Endothelial cell of umbilical vein (primary cell): ENCODE results near the gene SARNP. TPM values are rescaled to one million over a fixed set of nuclear protein-coding genes. Genes with fewer than 3 reads are reported as not detected.
"Not testable (repeated sequence)": the region's sequence is repeated elsewhere in the genome, so short reads cannot be mapped to it uniquely, and the experiment has no call there.

Experiments used
- BruUV-seq: library from RNA; stranded (reverse); fragments of 400-500 nt; replicated peaks from 2 replicates; lab custom pipeline; 2021; lab: Mats Ljungman, UMichigan
- CTCF ChIA-PET: fragments of 300-600, 350-600 bp; sonication (Branson Sonifier 250); formaldehyde crosslinking; loops from one replicate; lab custom pipeline; 2021; ENCODE audit warnings: antibody characterized with exemption, inconsistent platforms; lab: Charles Lee
- POLR2A ChIA-PET: fragments of 300-600, 350-600 bp; sonication (Branson Sonifier 250); formaldehyde crosslinking; loops from one replicate; lab custom pipeline; 2021; ENCODE audit warnings: antibody characterized with exemption, inconsistent platforms; lab: Charles Lee
- DNase-seq: peaks from one replicate; pipeline ENCODE4 v3.0.0-alpha.2; 2011; ENCODE audit warnings: low read depth, low spot score
- FAIRE-seq: peaks from 2 replicates; lab custom pipeline; 2011; peaks lifted over from hg19 to GRCh38; lab: Jason Lieb, UNC
- H2AFZ ChIP-seq: 2 replicates; pipeline ENCODE4 v1.6.0; 2012; ENCODE audit warnings: low read depth, low read length, control low read depth, inconsistent platforms
- H3K27ac ChIP-seq: 2 replicates; pipeline ENCODE4 v1.5.1; 2011; ENCODE audit warnings: low read depth, mild to moderate bottlenecking, control low read depth, low read length, moderate library complexity; ENCODE audit not compliant: insufficient read depth
- H3K27me3 ChIP-seq, 2 experiments: 2 replicates each; pipeline versions ENCODE4 v1.6.0 to v1.6.1; 2011; ENCODE audit warnings: low read length in 2 of 2, mixed read lengths in 1 of 2; ENCODE audit not compliant: control insufficient read depth in 2 of 2, insufficient read depth in 2 of 2
- H3K36me3 ChIP-seq, 2 experiments: 2 replicates in 1 of 2; 3 replicates in 1 of 2; pipeline ENCODE4 v1.5.1; 2011; ENCODE audit warnings: low read length in 2 of 2, mild to moderate bottlenecking in 1 of 2, moderate library complexity in 1 of 2; ENCODE audit not compliant: control insufficient read depth in 2 of 2, insufficient read depth in 2 of 2; ENCODE audit errors: extremely low read depth in 1 of 2
- H3K4me1 ChIP-seq: 3 replicates; pipeline ENCODE4 v1.5.1; 2011; ENCODE audit warnings: mild to moderate bottlenecking, low read length; ENCODE audit not compliant: control insufficient read depth, insufficient read depth; ENCODE audit errors: extremely low read depth
- H3K4me2 ChIP-seq: 2 replicates; pipeline ENCODE4 v1.6.1; 2011; ENCODE audit warnings: low read length, control low read depth, mixed read lengths; ENCODE audit not compliant: insufficient read depth
- H3K4me3 ChIP-seq, 3 experiments: fragments of 200-600 bp in 1 of 3; sonication (generic), shearing (Covaris generic) in 1 of 3; replicated peaks in 1 of 3; 2 replicates each; pipeline ENCODE4 v1.5.1; 2011 to 2016; ENCODE audit warnings: control low read depth in 3 of 3, low read length in 3 of 3, mild to moderate bottlenecking in 2 of 3, inconsistent platforms in 1 of 3, low read depth in 1 of 3, moderate library complexity in 1 of 3; ENCODE audit not compliant: insufficient read depth in 1 of 3
- H3K79me2 ChIP-seq: 2 replicates; pipeline ENCODE4 v1.6.0; 2012; ENCODE audit warnings: low read length, inconsistent platforms; ENCODE audit not compliant: control insufficient read depth, insufficient read depth
- H3K9ac ChIP-seq: replicated peaks from 2 replicates; pipeline ENCODE3; 2011; ENCODE audit warnings: low read length, control low read depth; ENCODE audit not compliant: insufficient read depth; ENCODE audit errors: extremely low read depth
- H3K9me1 ChIP-seq: replicated peaks from 3 replicates; pipeline ENCODE4 v1.6.0; 2011; ENCODE audit warnings: mild to moderate bottlenecking, low read length; ENCODE audit not compliant: control insufficient read depth, insufficient read depth; ENCODE audit errors: extremely low read depth
- H3K9me3 ChIP-seq: replicated peaks from 2 replicates; pipeline ENCODE4 v1.5.1; 2012; ENCODE audit warnings: low read length, inconsistent platforms; ENCODE audit not compliant: control insufficient read depth, insufficient read depth
- H4K20me1 ChIP-seq: replicated peaks from 2 replicates; pipeline ENCODE3; 2011; ENCODE audit warnings: mild to moderate bottlenecking, low read length; ENCODE audit not compliant: control insufficient read depth, insufficient read depth; ENCODE audit errors: extremely low read depth
- EZH2 ChIP-seq: IDR thresholded peaks from 2 replicates; pipeline ENCODE4 v1.6.1; 2012; ENCODE audit warnings: borderline replicate concordance, low read depth, mild to moderate bottlenecking, moderate library complexity, low read length, inconsistent platforms; ENCODE audit not compliant: severe bottlenecking
- FOS ChIP-seq: IDR thresholded peaks from 2 replicates; pipeline ENCODE4 v1.6.1; 2011; ENCODE audit warnings: mild to moderate bottlenecking, low read length, moderate library complexity, borderline replicate concordance; ENCODE audit not compliant: insufficient read depth
- JUN ChIP-seq: IDR thresholded peaks from 2 replicates; pipeline ENCODE4 v1.6.1; 2011; ENCODE audit warnings: borderline replicate concordance, low read depth; ENCODE audit not compliant: insufficient read length, insufficient read depth
- MAX ChIP-seq: IDR thresholded peaks from 2 replicates; pipeline ENCODE4 v1.6.1; 2011; ENCODE audit not compliant: insufficient read depth, insufficient read length
- POLR2A ChIP-seq: IDR thresholded peaks from 2 replicates; pipeline ENCODE4 v1.6.1; 2012; ENCODE audit warnings: low read depth, mild to moderate bottlenecking, control low read depth, low read length
- POLR2AphosphoS5 ChIP-seq: IDR thresholded peaks from 2 replicates; pipeline ENCODE4 v1.6.1; 2012; ENCODE audit warnings: low read depth, mild to moderate bottlenecking, control low read depth, low read length, moderate library complexity; ENCODE audit not compliant: insufficient read depth
- dilution Hi-C: fragments of 300-500 bp; cut with MboI; formaldehyde crosslinking; loops from one replicate; pipeline ENCODE4 v1.15.0; 2019; ENCODE audit warnings: low sequenced_read_pairs; ENCODE audit not compliant: extremely low pct_ligation_motif_present
- intact Hi-C: fragments of 100-400 bp; cut with micrococcal nuclease; formaldehyde crosslinking; loops from one replicate; pipeline ENCODE4 v1.10.0; 2022
- polyA plus RNA-seq, 4 experiments: library from polyadenylated mRNA; depleted of rRNA in 3 of 4; stranded (reverse) in 3 of 4; unstranded in 1 of 4; fragments of >200 nt; gene quantifications; 2 replicates each; pipeline versions ENCODE4 v1.2.1 to v1.2.3, GENCODE V29; 2011 to 2012; ENCODE audit warnings: missing spikeins in 1 of 4
- total RNA-seq: library from RNA; stranded (reverse); gene quantifications from 2 replicates; pipeline ENCODE4 v1.2.3, GENCODE V29; 2021

The SARNP gene
- total and polyA plus RNA-seq, 2 donors (not counting 3 experiments of a cell fraction or from before 2014, with no cell fraction given) = 88.1 to 101 TPM

DNA sequence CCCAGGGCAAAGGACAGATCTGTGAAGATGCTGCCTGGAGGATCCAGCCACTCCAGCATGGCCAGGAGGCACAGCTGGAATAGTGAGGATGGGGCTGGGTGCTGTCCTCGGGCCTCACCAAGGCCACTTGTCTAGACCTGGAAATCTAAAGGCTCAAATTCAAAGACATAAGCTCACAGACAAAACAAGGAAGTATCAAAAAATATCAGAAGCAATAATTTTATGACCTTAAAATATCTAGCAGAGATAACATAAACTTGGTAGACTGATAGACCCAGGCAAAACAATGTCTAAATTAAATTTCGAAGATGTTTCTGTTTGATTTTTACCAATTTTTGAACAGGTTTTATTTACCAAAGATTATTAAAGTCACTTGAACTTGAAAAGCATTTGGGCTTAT lies 47.8 kb upstream of the SARNP start:
- CTCF ChIA-PET = interaction anchor here (0.6 kb wide), 1 partner anchor 91 kb away, joined by 4 read pairs; no protein-coding TSS in a partner anchor
- Histone ChIP-seq H3K27ac (no peak overlapping the region), H3K4me1 (no peaks in the 10 kb centered on the region), H3K27me3 (no peaks in the 10 kb centered on the region), H3K36me3 (no peaks in the 10 kb centered on the region), H4K20me1 (no peaks in the 10 kb centered on the region), H3K9me1 (no peaks in the 10 kb centered on the region), H3K79me2 (no peaks in the 10 kb centered on the region), H3K9ac (no peak overlapping the region), H3K4me3 (no peak overlapping the region), H2AFZ (no peak overlapping the region), H3K4me2 (no peak overlapping the region), H3K9me3 (no peaks in the 10 kb centered on the region)
- dilution Hi-C loops = no loop called here
- intact Hi-C loops = no loop called here
- POLR2A ChIA-PET = no interaction called here
- no TSS peak for BruUV-seq
- TF ChIP-seq POLR2AphosphoS5 (no peak), MAX (no peak), FOS (no peak), EZH2 (no peak), POLR2A (no peak), JUN (no peak)
- no peak for FAIRE-seq
- no peak for DNase-seq

GRCh38 chr12:55862931-55863330 lies 45.4 kb upstream of the SARNP start:
- H3K79me2 ChIP-seq, FAIRE-seq, H4K20me1 ChIP-seq, H3K9me3 ChIP-seq, DNase-seq, intact Hi-C loops, H3K27me3 ChIP-seq, POLR2A ChIA-PET, H3K4me2 ChIP-seq, H3K36me3 ChIP-seq, H3K4me1 ChIP-seq, H3K9me1 ChIP-seq, H3K9ac ChIP-seq, dilution Hi-C loops, H3K4me3 ChIP-seq, BruUV-seq, CTCF ChIA-PET, H3K27ac ChIP-seq, H2AFZ ChIP-seq: not testable (repeated sequence)
